Fibroblast of lung (primary cell): ENCODE measurements around the gene TBC1D23.

Experiments used
- CTCF ChIP-seq, 2 donors: IDR thresholded peaks in 1 of 2; conservative IDR thresholded peaks in 1 of 2; 1 replicate in 1 of 2; 2 replicates in 1 of 2; pipeline ENCODE4 v1.5.1; 2011 to 2012; ENCODE audit warnings: low read length in 2 of 2, control low read depth in 1 of 2, inconsistent platforms in 1 of 2, low read depth in 1 of 2, mild to moderate bottlenecking in 1 of 2
- EZH2 ChIP-seq: IDR thresholded peaks from 2 replicates; pipeline ENCODE4 v1.5.1; 2012; ENCODE audit warnings: low read length, control low read depth, mild to moderate bottlenecking; ENCODE audit errors: missing control alignments

- no peak for TF ChIP-seq CTCF (conservative IDR thresholded peaks at IDR 0.05 in 1 of 2, IDR thresholded peaks at IDR 0.05 in 1 of 2; ENCODE audit: low read depth in 1 of 2, low read length in 2 of 2)
- no peak for TF ChIP-seq EZH2
Observed at GRCh38 chr3:100265016-100265415, 4.2 kb downstream of the TBC1D23 start.
